Neural cell (in vitro differentiated cells): ENCODE data around the gene DOCK7. TPM values are rescaled to one million over a fixed set of nuclear protein-coding genes. Genes with fewer than 3 reads are reported as not detected.

Experiments used
- H2AFZ ChIP-seq: fragments of 200-600, 300-800 bp; sonication (generic), shearing (Covaris generic); 2 replicates; pipeline ENCODE4 v1.6.0; 2014; ENCODE audit warnings: low read depth, mild to moderate bottlenecking, antibody characterized with exemption, low read length, moderate library complexity
- H3F3A ChIP-seq: fragments of 200-600 bp; shearing (Covaris generic); 2 replicates; pipeline ENCODE4 v1.6.1; 2016; ENCODE audit warnings: mild to moderate bottlenecking, moderate library complexity, mixed read lengths, antibody characterized with exemption, low read length; ENCODE audit not compliant: insufficient read depth, poor library complexity, severe bottlenecking
- H3K27ac ChIP-seq: fragments of 200-600, 300-800 bp; sonication (generic), shearing (Covaris generic); 2 replicates; pipeline ENCODE4 v1.5.1; 2014; ENCODE audit warnings: mild to moderate bottlenecking, low read length, moderate library complexity
- H3K27me3 ChIP-seq: fragments of 300-800, 200-600 bp; sonication (generic), shearing (Covaris generic); 2 replicates; pipeline ENCODE4 v1.6.0; 2014; ENCODE audit warnings: mild to moderate bottlenecking, low read depth, low read length, moderate library complexity; ENCODE audit not compliant: insufficient read depth
- H3K36me3 ChIP-seq: fragments of 300-800, 200-600 bp; sonication (generic), shearing (Covaris generic); 2 replicates; pipeline ENCODE4 v1.5.1; 2014; ENCODE audit warnings: mild to moderate bottlenecking, antibody characterized with exemption, low read length, moderate library complexity; ENCODE audit not compliant: insufficient read depth
- H3K4me2 ChIP-seq: fragments of 300-800, 200-600 bp; sonication (generic), shearing (Covaris generic); 2 replicates; pipeline ENCODE4 v1.6.0; 2014; ENCODE audit warnings: mild to moderate bottlenecking, low read length
- H3K4me3 ChIP-seq: fragments of 300-800, 200-600 bp; sonication (generic), shearing (Covaris generic); 2 replicates; pipeline ENCODE4 v1.5.1; 2014; ENCODE audit warnings: mild to moderate bottlenecking, low read length, moderate library complexity
- H3K79me2 ChIP-seq: fragments of 200-600 bp; shearing (Covaris generic); replicated peaks from 2 replicates; pipeline ENCODE4 v1.6.0; 2014; ENCODE audit warnings: mild to moderate bottlenecking, low read length, moderate library complexity; ENCODE audit not compliant: insufficient read depth
- H3K9ac ChIP-seq: fragments of 300-800, 200-600 bp; sonication (generic), shearing (Covaris generic); 2 replicates; pipeline ENCODE4 v1.6.1; 2016; ENCODE audit warnings: mild to moderate bottlenecking, low read length, mixed read lengths
- H3K9me2 ChIP-seq: fragments of 200-600 bp; shearing (Covaris generic); 2 replicates; pipeline ENCODE4 v1.6.1; 2016; ENCODE audit warnings: mild to moderate bottlenecking, low read length, mixed read lengths; ENCODE audit not compliant: insufficient read depth
- H3K9me3 ChIP-seq: fragments of 200-600, 300-800 bp; sonication (generic), shearing (Covaris generic); 2 replicates; pipeline ENCODE4 v1.6.1; 2016; ENCODE audit warnings: mild to moderate bottlenecking, mixed run types, low read length, moderate library complexity, mixed read lengths
- H4K20me1 ChIP-seq: fragments of 200-600 bp; shearing (Covaris generic); 2 replicates; pipeline ENCODE4 v1.6.1; 2016; ENCODE audit warnings: mild to moderate bottlenecking, mixed run types; ENCODE audit not compliant: insufficient read depth
- CTCF ChIP-seq: fragments of 450-650 bp; IDR thresholded peaks from 2 replicates; pipeline ENCODE4 v1.5.1; 2014; ENCODE audit warnings: antibody characterized with exemption, mild to moderate bottlenecking, moderate library complexity; ENCODE audit not compliant: poor library complexity, severe bottlenecking
- EP300 ChIP-seq: fragments of 450-650 bp; conservative IDR thresholded peaks from 2 replicates; pipeline ENCODE4 v1.6.1; 2014; ENCODE audit warnings: antibody characterized with exemption, mild to moderate bottlenecking, moderate library complexity; ENCODE audit not compliant: poor library complexity, severe bottlenecking
- EZH2 ChIP-seq: fragments of 200-600, 300-800 bp; shearing (Covaris generic), sonication (generic); IDR thresholded peaks from 2 replicates; pipeline ENCODE4 v1.6.1; 2014; ENCODE audit warnings: antibody characterized with exemption, low read length, borderline replicate concordance, mild to moderate bottlenecking; ENCODE audit not compliant: insufficient read depth, poor library complexity, severe bottlenecking
- MXI1 ChIP-seq: fragments of 450-650 bp; conservative IDR thresholded peaks from 2 replicates; pipeline ENCODE4 v1.6.1; 2014; ENCODE audit warnings: antibody characterized with exemption, mild to moderate bottlenecking; ENCODE audit not compliant: poor library complexity, severe bottlenecking
- POLR2AphosphoS5 ChIP-seq: IDR thresholded peaks from 2 replicates; pipeline ENCODE4 v1.6.1; 2012
- RAD21 ChIP-seq: fragments of 450-650 bp; conservative IDR thresholded peaks from 2 replicates; pipeline ENCODE4 v1.6.1; 2014; ENCODE audit warnings: antibody characterized with exemption, mild to moderate bottlenecking, moderate library complexity
- SMC3 ChIP-seq: fragments of 450-650 bp; conservative IDR thresholded peaks from 2 replicates; pipeline ENCODE4 v1.6.1; 2014; ENCODE audit warnings: antibody characterized with exemption, mild to moderate bottlenecking, moderate library complexity; ENCODE audit not compliant: poor library complexity
- TAF1 ChIP-seq: IDR thresholded peaks from 2 replicates; pipeline ENCODE4 v1.6.1; 2012; ENCODE audit warnings: low read depth
- polyA plus RNA-seq: library from polyadenylated mRNA; depleted of rRNA; stranded (reverse); fragments of >200 nt; gene quantifications from 2 replicates; pipeline ENCODE4 v1.2.3, GENCODE V29; 2014
- TF ChIP-seq, protein P1 (sequence below): IDR thresholded peaks from 2 replicates; pipeline ENCODE4 v1.6.1; 2012; ENCODE audit warnings: borderline replicate concordance

Gene DOCK7
- polyA plus RNA-seq, 1 donor from 2014 or later: 129 TPM

GRCh38 chr1:62444701-62445100 is 243.5 kb downstream of the DOCK7 start:
- no peaks in the 10 kb centered on the region for H3K36me3 ChIP-seq
- no peak overlapping the region for H2AFZ ChIP-seq
- no peaks in the 10 kb centered on the region for H3K9me3 ChIP-seq
- no peak overlapping the region for H3K4me2 ChIP-seq
- no peaks in the 10 kb centered on the region for H4K20me1 ChIP-seq
- no peaks in the 10 kb centered on the region for H3K27me3 ChIP-seq
- no peak overlapping the region for H3K9ac ChIP-seq
- H3K9me2 ChIP-seq: no peaks in the 10 kb centered on the region
- H3K79me2 ChIP-seq: peaks cover 38% of the 10 kb centered on the region
- H3K4me3 ChIP-seq: no peak overlapping the region
- TF ChIP-seq EP300 (no peak), CTCF (no peak), EZH2 (no peak), TAF1 (no peak), SMC3 (no peak), POLR2AphosphoS5 (no peak), RAD21 (no peak), MXI1 (no peak)
- TF ChIP-seq, protein P1, sequence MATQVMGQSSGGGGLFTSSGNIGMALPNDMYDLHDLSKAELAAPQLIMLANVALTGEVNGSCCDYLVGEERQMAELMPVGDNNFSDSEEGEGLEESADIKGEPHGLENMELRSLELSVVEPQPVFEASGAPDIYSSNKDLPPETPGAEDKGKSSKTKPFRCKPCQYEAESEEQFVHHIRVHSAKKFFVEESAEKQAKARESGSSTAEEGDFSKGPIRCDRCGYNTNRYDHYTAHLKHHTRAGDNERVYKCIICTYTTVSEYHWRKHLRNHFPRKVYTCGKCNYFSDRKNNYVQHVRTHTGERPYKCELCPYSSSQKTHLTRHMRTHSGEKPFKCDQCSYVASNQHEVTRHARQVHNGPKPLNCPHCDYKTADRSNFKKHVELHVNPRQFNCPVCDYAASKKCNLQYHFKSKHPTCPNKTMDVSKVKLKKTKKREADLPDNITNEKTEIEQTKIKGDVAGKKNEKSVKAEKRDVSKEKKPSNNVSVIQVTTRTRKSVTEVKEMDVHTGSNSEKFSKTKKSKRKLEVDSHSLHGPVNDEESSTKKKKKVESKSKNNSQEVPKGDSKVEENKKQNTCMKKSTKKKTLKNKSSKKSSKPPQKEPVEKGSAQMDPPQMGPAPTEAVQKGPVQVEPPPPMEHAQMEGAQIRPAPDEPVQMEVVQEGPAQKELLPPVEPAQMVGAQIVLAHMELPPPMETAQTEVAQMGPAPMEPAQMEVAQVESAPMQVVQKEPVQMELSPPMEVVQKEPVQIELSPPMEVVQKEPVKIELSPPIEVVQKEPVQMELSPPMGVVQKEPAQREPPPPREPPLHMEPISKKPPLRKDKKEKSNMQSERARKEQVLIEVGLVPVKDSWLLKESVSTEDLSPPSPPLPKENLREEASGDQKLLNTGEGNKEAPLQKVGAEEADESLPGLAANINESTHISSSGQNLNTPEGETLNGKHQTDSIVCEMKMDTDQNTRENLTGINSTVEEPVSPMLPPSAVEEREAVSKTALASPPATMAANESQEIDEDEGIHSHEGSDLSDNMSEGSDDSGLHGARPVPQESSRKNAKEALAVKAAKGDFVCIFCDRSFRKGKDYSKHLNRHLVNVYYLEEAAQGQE: no peak
- H3F3A ChIP-seq: no peaks in the 10 kb centered on the region
- no peak overlapping the region for H3K27ac ChIP-seq

- H3K4me2 ChIP-seq: no peak overlapping the region
- no peaks in the 10 kb centered on the region for H3K36me3 ChIP-seq
- no peaks in the 10 kb centered on the region for H3K9me3 ChIP-seq
Measured at GRCh38 chr1:62439652-62440371, 248.4 kb downstream of the DOCK7 start.

More at GRCh38 chr1:62439652-62440371, 248.4 kb downstream of the DOCK7 start:
- Histone ChIP-seq H3F3A (no peaks in the 10 kb centered on the region), H3K9ac (no peak overlapping the region), H3K4me3 (no peak overlapping the region), H3K27me3 (no peaks in the 10 kb centered on the region), H3K27ac (no peak overlapping the region), H4K20me1 (no peaks in the 10 kb centered on the region), H2AFZ (no peak overlapping the region), H3K79me2 (peaks cover 56% of the 10 kb centered on the region), H3K9me2 (no peaks in the 10 kb centered on the region)
- TF ChIP-seq, protein P1: no peak
- TF ChIP-seq EP300 (no peak), MXI1 (no peak), RAD21 (no peak), SMC3 (no peak), CTCF (no peak), POLR2AphosphoS5 (no peak), EZH2 (no peak), TAF1 (no peak)
